Esophagus squamous epithelium (tissue), 4 donors: ENCODE measurements around the gene DNAAF5.

Experiments
- POLR2A ChIP-seq, 4 donors: fragments of 450-650 bp; IDR thresholded peaks; one replicate each; pipeline ENCODE4 v1.6.1; 2017; ENCODE audit warnings: antibody characterized with exemption in 4 of 4, mild to moderate bottlenecking in 4 of 4, moderate library complexity in 3 of 4
- TF ChIP-seq, protein P1 (sequence below), 6 experiments: fragments of 450-650 bp in 4 of 6; fragments of 200-600 bp in 2 of 6; sonication (generic) in 2 of 6; IDR thresholded peaks; one replicate each; pipeline ENCODE4 v1.5.1; 2016 to 2019; ENCODE audit warnings: antibody characterized with exemption in 6 of 6, mild to moderate bottlenecking in 4 of 6, moderate library complexity in 4 of 6

DNA sequence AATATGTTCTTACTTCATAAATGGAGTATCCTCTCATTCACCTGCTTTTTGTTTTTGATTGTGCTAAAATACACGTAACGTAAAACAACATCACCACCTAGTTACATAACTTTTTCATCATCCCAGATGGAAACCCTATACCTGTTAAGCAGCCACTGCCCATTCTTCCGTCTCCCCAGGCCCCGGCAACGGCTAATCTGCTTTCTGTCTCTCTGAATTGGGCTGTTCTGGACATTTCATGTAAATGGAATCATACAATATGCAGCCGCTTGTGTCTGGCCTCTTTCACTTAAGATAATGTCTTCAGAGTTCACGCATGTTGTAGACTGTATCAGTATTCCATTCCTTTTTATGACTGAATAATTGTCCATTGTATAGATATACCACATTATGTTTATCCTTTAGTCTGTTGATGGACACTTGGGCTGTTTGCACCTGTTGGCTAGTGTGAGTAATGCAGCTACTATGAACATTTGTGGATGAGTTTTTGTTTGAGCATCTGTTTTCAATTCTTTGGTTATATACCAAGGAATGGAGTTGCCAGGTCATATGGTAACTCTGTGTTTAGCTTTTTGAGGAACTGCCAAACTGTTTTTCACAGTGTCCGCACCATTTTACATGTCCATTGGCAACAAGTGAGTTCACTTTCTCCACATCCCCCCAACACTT lies 91.7 kb downstream of the DNAAF5 start:
- TF ChIP-seq, protein P1, sequence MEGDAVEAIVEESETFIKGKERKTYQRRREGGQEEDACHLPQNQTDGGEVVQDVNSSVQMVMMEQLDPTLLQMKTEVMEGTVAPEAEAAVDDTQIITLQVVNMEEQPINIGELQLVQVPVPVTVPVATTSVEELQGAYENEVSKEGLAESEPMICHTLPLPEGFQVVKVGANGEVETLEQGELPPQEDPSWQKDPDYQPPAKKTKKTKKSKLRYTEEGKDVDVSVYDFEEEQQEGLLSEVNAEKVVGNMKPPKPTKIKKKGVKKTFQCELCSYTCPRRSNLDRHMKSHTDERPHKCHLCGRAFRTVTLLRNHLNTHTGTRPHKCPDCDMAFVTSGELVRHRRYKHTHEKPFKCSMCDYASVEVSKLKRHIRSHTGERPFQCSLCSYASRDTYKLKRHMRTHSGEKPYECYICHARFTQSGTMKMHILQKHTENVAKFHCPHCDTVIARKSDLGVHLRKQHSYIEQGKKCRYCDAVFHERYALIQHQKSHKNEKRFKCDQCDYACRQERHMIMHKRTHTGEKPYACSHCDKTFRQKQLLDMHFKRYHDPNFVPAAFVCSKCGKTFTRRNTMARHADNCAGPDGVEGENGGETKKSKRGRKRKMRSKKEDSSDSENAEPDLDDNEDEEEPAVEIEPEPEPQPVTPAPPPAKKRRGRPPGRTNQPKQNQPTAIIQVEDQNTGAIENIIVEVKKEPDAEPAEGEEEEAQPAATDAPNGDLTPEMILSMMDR (IDR thresholded peaks at IDR 0.05): peak in 4 of 6 experiments; percentile 33 to 52 (median 41)
- no peak for TF ChIP-seq POLR2A (IDR thresholded peaks at IDR 0.05)
